GM12892 (cell line): Measurements from ENCODE around the gene TRIM37.

Source experiments
- DNase-seq: peaks from one replicate; pipeline ENCODE4 v3.0.0; 2011; ENCODE audit not compliant: insufficient read length
- FAIRE-seq: peaks from 2 replicates; lab custom pipeline; 2011; peaks lifted over from hg19 to GRCh38; lab: Jason Lieb, UNC
- POLR2A ChIP-seq: IDR thresholded peaks from 2 replicates; pipeline ENCODE4 v1.6.1; 2011; ENCODE audit warnings: low read depth, low read length, control low read depth
- POLR2AphosphoS5 ChIP-seq: IDR thresholded peaks from 2 replicates; pipeline ENCODE4 v1.6.1; 2011; ENCODE audit warnings: low read depth, low read length, control low read depth
- TAF1 ChIP-seq: IDR thresholded peaks from 2 replicates; pipeline ENCODE4 v1.6.1; 2011; ENCODE audit warnings: low read depth, mild to moderate bottlenecking, control low read depth, low read length, borderline replicate concordance

Gene TRIM37

DNA sequence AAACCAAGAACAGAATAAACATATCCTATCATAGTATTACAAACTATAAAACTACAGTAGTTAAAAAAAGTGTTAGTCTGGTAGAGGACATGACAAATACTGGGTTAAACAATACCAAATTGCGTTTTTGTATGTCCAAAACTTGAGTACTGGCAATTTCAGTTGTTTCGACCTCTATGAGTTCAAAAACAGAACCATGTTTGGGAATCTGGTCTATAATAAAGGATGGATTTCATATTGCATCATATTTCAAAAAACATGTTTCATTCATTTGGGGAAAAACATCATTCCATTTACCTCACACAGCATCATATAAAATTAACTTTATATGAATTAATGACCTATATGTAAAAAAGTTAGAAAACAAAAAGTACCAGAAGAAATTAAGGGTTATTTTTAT is 81.8 kb downstream of the TRIM37 start:
- TF ChIP-seq TAF1 (no peak), POLR2AphosphoS5 (no peak), POLR2A (no peak)
- FAIRE-seq, result no peak
- no peak for DNase-seq

DNA sequence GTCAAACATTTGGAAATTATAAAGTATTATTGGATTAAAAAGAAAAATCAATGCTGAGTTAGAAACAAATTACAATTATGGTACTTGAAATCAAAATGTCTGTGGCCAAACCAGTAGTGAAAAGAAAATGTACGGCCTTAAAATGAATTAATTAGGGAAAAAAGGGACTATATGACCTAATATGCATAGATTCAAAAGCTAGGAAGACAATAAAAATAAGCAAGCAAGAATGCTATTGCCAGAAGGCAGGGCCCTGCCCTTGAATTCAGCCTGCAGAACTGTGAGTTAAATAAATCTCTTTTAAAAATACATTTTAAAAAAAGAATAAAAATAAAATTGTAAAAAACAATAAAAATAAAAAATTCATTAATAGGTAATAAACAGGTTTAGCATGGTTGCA is 88.7 kb downstream of the TRIM37 start:
- DNase-seq, result no peak
- no peak for FAIRE-seq
- TF ChIP-seq POLR2A, result no peak
- TF ChIP-seq POLR2AphosphoS5, result no peak
- TF ChIP-seq TAF1, result no peak

DNA sequence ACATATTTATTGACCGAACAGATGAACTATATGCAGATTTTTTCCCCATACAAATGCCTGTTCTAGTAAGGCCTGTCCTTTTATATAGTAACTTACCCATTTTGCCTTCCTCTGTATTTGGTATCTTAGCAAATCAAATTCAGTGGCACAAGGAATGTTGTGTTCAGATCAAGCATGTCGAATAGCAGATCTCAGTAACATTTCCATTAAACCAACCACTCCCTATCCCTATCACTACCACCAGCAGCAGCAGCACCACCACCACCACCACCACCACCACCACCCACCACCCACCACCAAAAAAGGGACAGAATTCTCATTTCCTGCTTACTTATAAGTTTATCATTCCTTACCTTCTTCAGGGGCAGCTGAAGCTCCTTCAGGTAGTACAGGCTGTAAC is 94.7 kb downstream of the TRIM37 start:
- FAIRE-seq, result no peak
- TF ChIP-seq POLR2A (no peak), TAF1 (no peak), POLR2AphosphoS5 (no peak)
- no peak for DNase-seq

DNA sequence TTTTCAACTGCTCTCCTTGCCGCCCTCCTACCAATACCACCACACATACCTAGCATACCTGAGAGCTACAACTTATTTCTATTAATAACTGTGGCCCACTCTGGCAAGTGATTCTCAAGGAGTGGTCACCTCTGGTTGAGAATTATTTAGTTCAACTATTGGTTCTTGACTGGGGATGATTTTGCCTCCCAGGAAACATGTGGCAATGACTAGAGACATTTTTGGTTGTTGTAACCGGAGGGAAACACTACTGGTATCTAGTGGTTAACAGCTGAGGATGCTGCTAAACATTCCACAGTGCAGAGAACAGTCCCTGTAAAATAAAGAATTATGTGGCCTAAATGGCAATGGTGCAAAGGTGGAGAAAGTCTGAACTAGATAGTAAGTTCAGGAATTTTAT is 96.7 kb downstream of the TRIM37 start:
- no peak for TF ChIP-seq TAF1
- TF ChIP-seq POLR2AphosphoS5, result no peak
- TF ChIP-seq POLR2A, result no peak
- FAIRE-seq, result no peak

DNA sequence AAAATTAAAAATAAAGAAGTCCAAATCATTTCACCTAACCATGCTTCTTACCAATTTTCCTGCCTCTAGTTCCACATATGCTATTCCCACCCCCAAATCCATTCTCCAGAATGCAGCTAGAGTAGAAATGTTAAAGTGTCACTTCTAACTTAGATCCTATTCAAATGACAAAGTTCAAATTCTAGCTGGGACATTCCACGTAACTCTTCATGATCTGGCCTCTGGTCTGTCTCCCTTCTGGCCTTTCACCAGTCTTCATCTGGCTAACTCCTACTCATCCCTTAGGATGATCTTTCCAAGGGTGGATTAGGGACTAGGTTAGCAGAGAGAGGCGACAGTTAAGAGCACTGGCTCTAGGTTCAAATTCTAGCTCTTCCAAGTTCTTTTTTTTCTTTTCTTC is 97.9 kb downstream of the TRIM37 start:
- FAIRE-seq (no peak), DNase-seq (no peak)
- TF ChIP-seq POLR2AphosphoS5 (no peak), POLR2A (no peak)

More for the DNA sequence above, 96.7 kb downstream of the TRIM37 start:
- DNase-seq, result no peak

DNA sequence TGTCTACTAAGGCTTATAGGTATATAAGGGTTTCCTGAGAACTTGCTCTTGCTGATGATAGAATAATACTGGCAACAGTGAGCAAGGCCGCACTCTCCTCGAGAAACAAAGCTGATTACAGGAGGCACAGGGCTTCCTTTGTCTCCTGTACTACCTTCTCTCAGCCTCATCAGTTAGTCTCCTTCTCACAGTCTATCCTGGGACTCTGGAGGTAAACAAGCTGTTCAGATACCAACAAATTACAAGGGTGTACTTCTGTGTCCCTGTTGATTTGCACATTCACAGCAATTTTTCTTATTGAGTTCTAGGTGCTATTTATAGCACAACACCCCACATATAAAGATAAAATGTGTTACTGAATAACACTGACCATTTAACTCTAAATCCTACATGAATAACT is 98.7 kb downstream of the TRIM37 start:
- FAIRE-seq (no peak), DNase-seq (no peak)
- TF ChIP-seq TAF1 (no peak), POLR2AphosphoS5 (no peak), POLR2A (no peak)

DNA sequence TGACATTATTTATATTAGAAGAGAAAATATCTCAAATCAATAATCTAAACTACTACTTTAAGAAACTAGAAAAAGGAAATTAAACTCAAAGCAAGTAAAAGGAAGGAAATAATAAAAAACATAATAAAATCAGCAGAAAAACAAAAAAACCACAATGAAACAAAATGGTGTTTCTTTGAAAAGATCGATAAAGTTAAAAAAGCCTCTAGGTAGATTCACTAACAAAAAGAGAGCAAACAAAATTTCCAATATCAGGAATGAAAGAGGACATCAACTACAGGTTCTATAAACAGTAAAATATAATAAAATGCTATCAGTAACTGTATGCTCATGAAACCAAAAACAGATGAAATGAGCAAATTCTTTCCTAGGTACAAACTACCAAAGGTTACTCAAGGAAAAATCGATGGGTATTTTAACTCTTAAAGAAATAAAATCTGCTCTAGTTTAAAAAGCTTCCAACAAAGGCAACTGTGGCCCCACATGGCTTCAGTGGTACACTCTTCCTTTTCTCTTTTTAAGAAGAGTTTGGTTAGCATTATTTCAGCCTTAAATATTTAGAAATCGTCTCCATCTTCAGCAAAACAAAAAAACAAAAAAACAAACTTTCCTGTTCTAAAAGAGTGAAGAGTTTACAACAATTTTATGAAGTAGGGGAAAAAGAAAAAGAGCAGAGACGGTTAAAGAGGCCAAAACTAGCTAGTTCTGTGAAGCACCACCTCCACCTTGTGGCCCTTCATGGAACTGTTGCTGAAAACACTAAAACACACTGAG is 102.2 kb downstream of the TRIM37 start:
- FAIRE-seq (peak; percentile 94), DNase-seq (peak; percentile 25)
- TF ChIP-seq POLR2A, result no peak
- TF ChIP-seq TAF1, result no peak
- no peak for TF ChIP-seq POLR2AphosphoS5

DNA sequence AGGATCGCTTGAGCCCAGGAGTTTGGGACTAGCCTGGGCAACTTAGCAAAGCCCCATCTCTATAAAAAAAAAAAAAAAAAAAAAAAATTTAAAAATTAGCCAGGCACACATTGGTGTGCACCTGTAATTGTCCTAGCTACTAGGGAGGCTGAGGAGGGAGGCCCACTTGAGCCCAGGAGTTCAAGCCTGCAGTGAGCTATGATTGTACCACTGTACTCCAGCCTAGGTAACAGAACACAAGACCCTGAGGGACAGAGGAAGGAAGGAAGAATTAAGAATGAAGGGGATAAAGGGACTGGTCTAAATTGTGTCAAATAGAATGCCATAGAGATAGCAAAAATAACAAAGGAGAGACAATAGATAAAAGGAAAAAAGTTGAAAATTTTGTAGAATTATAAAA is 102.8 kb downstream of the TRIM37 start:
- TF ChIP-seq POLR2A, result no peak
- FAIRE-seq, result no peak
- DNase-seq, result no peak

DNA sequence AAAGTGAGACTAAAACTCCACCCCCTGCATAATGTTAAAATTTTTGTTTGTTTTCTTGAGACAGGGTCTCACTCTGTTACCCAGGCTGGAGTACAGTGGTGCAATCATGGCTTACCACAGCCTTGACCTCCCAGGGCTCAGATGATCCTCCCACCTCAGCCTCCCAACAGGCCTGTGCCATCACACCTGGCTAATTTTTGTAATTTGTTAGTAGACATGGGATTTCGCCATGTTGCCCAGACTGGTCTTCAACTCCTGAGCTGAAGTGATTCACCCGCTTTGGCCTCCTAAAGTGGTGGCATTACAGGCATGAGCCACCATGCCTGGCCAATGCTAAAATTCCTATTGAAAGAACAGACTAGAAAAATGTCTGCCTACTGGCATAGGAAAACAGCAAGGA is 103.8 kb downstream of the TRIM37 start:
- TF ChIP-seq TAF1, result no peak

DNA sequence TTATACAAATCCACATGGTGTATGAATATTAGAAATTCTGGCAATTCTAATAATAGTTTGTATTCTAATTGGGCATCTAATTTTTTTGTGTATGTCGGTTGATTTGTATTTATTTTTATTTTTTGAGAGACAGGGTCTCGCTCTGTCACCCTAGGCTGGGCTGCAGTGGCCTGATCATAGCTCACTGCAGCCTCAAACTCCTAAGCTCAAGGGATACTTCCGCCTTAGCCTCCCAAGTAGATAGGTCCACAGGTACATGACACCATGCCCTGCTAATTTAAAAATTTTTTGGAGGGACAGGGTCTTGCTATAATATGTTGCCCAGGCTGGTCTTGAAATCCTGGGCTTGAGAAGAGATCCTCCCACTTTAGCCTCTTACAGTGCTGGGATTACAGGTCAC is 104.6 kb downstream of the TRIM37 start:
- DNase-seq (no peak), FAIRE-seq (peak; percentile 27)
- TF ChIP-seq POLR2AphosphoS5, result no peak
- TF ChIP-seq TAF1, result no peak
- no peak for TF ChIP-seq POLR2A

More for the DNA sequence above, 103.8 kb downstream of the TRIM37 start:
- no peak for FAIRE-seq
- DNase-seq, result no peak

DNA sequence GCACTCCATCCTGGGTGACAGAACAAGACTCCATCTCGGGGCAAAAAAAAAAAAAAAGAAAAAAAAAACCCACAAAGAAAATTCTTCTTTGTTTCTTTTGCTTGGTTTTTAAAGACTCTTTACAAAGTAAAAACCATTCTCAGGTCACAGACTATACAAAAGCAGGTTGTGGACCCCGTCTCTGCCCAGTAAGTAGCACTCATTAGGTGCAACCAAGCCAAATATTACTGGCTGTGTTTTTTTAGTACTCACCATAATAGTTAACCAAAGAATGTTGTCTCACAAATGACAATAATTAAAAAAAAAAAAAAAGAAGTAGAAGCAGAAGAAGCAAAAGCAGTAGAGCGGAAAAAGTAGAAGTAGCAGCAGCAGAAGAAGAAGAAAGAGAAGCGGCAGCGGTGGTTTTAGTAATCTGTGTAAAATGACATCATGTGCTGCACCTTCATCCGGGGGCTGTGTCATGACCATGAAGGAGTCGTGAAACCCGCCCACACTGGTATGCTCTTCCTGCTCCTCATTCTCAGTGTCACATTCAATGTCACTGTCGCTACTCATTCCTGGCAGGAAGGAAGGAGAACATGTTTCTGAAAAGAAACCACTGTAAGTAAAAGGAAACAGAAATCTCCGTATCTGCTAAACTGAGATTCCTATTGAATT is 105.4 kb downstream of the TRIM37 start:
- TF ChIP-seq TAF1 (0 out of 2 replicates have a peak, but pooled peaks have one; percentile 26), POLR2A (peak; percentile 57), POLR2AphosphoS5 (peak; percentile 59)
- FAIRE-seq, result peak; percentile 97
- peak; percentile 41 for DNase-seq

DNA sequence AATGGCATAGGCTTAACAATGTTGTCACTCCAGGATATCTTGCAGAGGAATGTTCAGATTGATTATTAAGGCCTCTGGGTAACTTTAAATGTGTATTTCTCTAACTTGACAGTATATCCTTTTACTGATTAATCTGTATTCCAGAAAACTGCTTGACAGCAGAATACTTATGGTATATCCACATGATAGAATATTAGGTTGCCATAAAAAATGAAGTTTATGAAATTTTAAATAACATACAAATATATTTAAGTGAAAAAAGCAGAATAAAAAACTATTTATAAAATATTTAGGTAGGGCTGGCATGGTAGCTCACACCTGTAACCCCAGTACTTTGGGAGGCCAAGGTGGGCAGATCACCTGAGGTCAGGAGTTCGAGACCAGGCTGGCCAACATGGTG is 106.7 kb downstream of the TRIM37 start:
- TF ChIP-seq TAF1, result no peak
- TF ChIP-seq POLR2A, result no peak
- TF ChIP-seq POLR2AphosphoS5, result no peak
- FAIRE-seq (no peak), DNase-seq (no peak)

DNA sequence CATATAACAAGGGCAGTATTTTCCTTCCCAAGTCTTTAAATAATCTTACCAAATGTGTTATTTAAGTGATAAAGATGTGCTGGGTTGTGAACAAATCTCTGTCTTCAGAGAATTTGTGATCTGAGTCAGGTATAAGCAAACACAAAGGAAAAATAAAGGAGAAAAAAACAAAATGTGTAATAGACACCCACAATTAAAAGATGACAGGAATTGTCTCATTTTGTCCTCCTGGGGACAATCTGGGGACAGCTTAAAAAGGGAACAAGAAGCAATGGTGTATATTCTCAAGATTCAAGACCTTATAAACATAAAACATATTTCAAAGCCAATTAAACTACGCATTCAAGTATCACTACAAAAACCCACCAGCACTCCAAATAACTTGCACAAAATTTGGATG is 107.2 kb downstream of the TRIM37 start:
- TF ChIP-seq TAF1 (no peak), POLR2AphosphoS5 (no peak), POLR2A (no peak)
- FAIRE-seq (peak; percentile 40), DNase-seq (no peak)
